Common myeloid progenitor, CD34-positive (primary cell): ENCODE results near the gene UGT1A3.

ENCODE experiments used
- CTCF ChIA-PET: fragments of 350-600 bp; sonication (Branson Sonifier 250); formaldehyde crosslinking; loops from one replicate; lab custom pipeline; 2021; ENCODE audit warnings: antibody characterized with exemption; lab: Charles Lee
- POLR2A ChIA-PET: fragments of 350-600 bp; sonication (Branson Sonifier 250); formaldehyde crosslinking; loops from one replicate; lab custom pipeline; 2021; ENCODE audit warnings: antibody characterized with exemption; lab: Charles Lee
- DNase-seq, 3 donors: peaks; one replicate each; pipeline versions ENCODE4 v3.0.0 to v3.0.0-alpha.2; 2013
- H3K27ac ChIP-seq, 2 experiments: 1 replicate in 1 of 2; 2 replicates in 1 of 2; pipeline ENCODE4 v1.7.0; 2013; ENCODE audit warnings: inconsistent platforms in 2 of 2, low read length in 2 of 2, mild to moderate bottlenecking in 2 of 2, low read depth in 1 of 2, moderate library complexity in 1 of 2; ENCODE audit not compliant: severe bottlenecking in 2 of 2, insufficient read depth in 1 of 2, poor library complexity in 1 of 2
- H3K27me3 ChIP-seq, 5 experiments: replicated peaks in 2 of 5; 1 replicate in 3 of 5; 2 replicates in 2 of 5; pipeline versions ENCODE4 v1.6.1 to v1.7.0; 2013; ENCODE audit warnings: low read length in 4 of 5, mild to moderate bottlenecking in 2 of 5, moderate library complexity in 2 of 5, inconsistent platforms in 1 of 5; ENCODE audit not compliant: insufficient read depth in 5 of 5, control insufficient read depth in 4 of 5
- H3K36me3 ChIP-seq, 4 experiments: 1 replicate in 2 of 4; 2 replicates in 2 of 4; pipeline versions ENCODE4 v1.6.1 to v1.7.0; 2013; ENCODE audit warnings: low read length in 3 of 4, control low read depth in 1 of 4, mild to moderate bottlenecking in 1 of 4; ENCODE audit not compliant: control insufficient read depth in 4 of 4, insufficient read depth in 4 of 4
- H3K4me1 ChIP-seq, 4 experiments: 1 replicate in 3 of 4; 2 replicates in 1 of 4; pipeline versions ENCODE4 v1.6.1 to v1.7.1; 2013; ENCODE audit warnings: low read length in 3 of 4, mild to moderate bottlenecking in 3 of 4, control low read depth in 1 of 4, inconsistent platforms in 1 of 4, moderate library complexity in 1 of 4; ENCODE audit not compliant: control insufficient read depth in 4 of 4, insufficient read depth in 4 of 4; ENCODE audit errors: control extremely low read depth in 1 of 4
- H3K4me3 ChIP-seq, 7 experiments: 1 replicate in 4 of 7; 2 replicates in 3 of 7; pipeline versions ENCODE4 v1.5.1 to v1.7.0; 2013; ENCODE audit warnings: mild to moderate bottlenecking in 7 of 7, low read length in 6 of 7, moderate library complexity in 6 of 7, inconsistent platforms in 2 of 7, low read depth in 2 of 7, control low read depth in 1 of 7; ENCODE audit not compliant: insufficient read depth in 4 of 7, control insufficient read depth in 1 of 7; ENCODE audit errors: extremely low read depth in 1 of 7
- H3K9me3 ChIP-seq, 5 experiments: 1 replicate in 4 of 5; 2 replicates in 1 of 5; pipeline versions ENCODE4 v1.6.1 to v1.7.1; 2013; ENCODE audit warnings: low read length in 4 of 5, mild to moderate bottlenecking in 2 of 5, inconsistent platforms in 1 of 5, low read depth in 1 of 5, moderate library complexity in 1 of 5; ENCODE audit not compliant: control insufficient read depth in 4 of 5, insufficient read depth in 2 of 5; ENCODE audit errors: control extremely low read depth in 1 of 5
- WGBS: methylation state at CpG from one replicate; pipeline ENCODE4 v1.1.5; 2013; ENCODE audit not compliant: insufficient coverage; 5-methylcytosine and 5-hydroxymethylcytosine counted together

Gene UGT1A3

DNA sequence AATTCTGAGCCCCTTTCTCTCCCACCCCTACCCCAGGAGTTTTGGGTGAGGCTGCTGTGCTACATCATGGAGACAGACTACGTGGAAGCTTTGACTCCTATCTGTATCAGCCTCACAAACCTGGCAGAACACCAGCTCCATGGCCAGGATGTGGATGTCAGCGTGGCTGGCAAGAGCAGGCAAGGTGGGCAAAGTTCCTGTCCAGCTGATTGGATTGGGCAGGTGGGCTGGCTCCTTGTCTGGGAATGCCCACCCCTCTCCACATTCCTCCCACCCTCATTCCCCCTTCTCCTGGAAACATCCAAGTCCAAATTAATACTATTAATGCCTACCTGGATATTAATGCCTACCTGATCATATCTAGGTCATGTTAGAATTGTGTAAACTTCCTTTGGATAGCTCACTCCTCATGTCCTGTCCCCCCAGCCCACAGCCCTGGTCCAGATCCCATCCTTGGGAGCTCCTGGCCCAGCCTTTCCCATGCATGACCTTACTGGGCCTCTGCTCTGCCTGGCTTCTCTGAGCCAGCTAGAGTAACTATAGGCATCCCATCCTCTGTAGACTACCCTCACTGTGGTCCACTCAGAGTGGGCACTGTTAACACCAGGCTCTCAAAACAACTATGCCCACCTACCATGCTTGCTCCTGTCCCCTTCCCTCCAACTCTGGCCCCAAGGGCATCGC is 73.4 kb downstream of the UGT1A3 start:
- Histone ChIP-seq H3K27ac (no peak overlapping the region), H3K27me3 (peaks cover 0 to 6% (median 3%) of the 10 kb centered on the region in 5 experiments), H3K9me3 (no peaks in the 10 kb centered on the region), H3K4me3 (no peak overlapping the region), H3K36me3 (no peaks in the 10 kb centered on the region), H3K4me1 (no peaks in the 10 kb centered on the region)
- POLR2A ChIA-PET, result no interaction called here
- DNase-seq, result no peak
- CTCF ChIA-PET, result interaction anchor here (0.6 kb wide), 1 partner anchor 938 kb away, joined by 3 read pairs; no protein-coding TSS in a partner anchor
- 75% methylated on average over 1 of the region's 3 CpGs for WGBS

- no peak for DNase-seq
- H3K4me1 ChIP-seq, result no peaks in the 10 kb centered on the region
- no peak overlapping the region for H3K4me3 ChIP-seq
- H3K9me3 ChIP-seq, result no peaks in the 10 kb centered on the region
- ChIA-PET CTCF (no interaction called here), POLR2A (no interaction called here)
- peaks cover 0 to 6% (median 3%) of the 10 kb centered on the region in 5 experiments for H3K27me3 ChIP-seq
- H3K27ac ChIP-seq, result no peak overlapping the region
- H3K36me3 ChIP-seq, result no peaks in the 10 kb centered on the region
- 89% methylated on average over 2 of the region's 2 CpGs for WGBS
Observed at GRCh38 chr2:233803292-233803911, 74.6 kb downstream of the UGT1A3 start.

- Histone ChIP-seq H3K4me1 (no peaks in the 10 kb centered on the region), H3K36me3 (no peaks in the 10 kb centered on the region), H3K9me3 (no peaks in the 10 kb centered on the region), H3K4me3 (no peak overlapping the region), H3K27me3 (peaks cover 0 to 6% (median 3%) of the 10 kb centered on the region in 5 experiments), H3K27ac (no peak overlapping the region)
- CTCF ChIA-PET, result interaction anchor here (0.9 kb wide), 1 partner anchor 9 kb away, joined by 4 read pairs; no protein-coding TSS in a partner anchor
- POLR2A ChIA-PET, result no interaction called here
- no peak for DNase-seq
- 60% methylated on average over 3 of the region's 8 CpGs for WGBS
Observed at GRCh38 chr2:233803994-233804393, 75.2 kb downstream of the UGT1A3 start.

- no peaks in the 10 kb centered on the region for H3K9me3 ChIP-seq
- no peak for DNase-seq
- no peaks in the 10 kb centered on the region for H3K36me3 ChIP-seq
- ChIA-PET POLR2A (no interaction called here), CTCF (no interaction called here)
- H3K4me3 ChIP-seq, result no peak overlapping the region
- H3K4me1 ChIP-seq, result no peaks in the 10 kb centered on the region
- WGBS, result 89% methylated on average over 11 of the region's 12 CpGs
- no peak overlapping the region for H3K27ac ChIP-seq
- H3K27me3 ChIP-seq, result peaks cover 0 to 7% (median 4%) of the 10 kb centered on the region in 5 experiments
Observed at GRCh38 chr2:233807215-233807865, 78.5 kb downstream of the UGT1A3 start.

DNA sequence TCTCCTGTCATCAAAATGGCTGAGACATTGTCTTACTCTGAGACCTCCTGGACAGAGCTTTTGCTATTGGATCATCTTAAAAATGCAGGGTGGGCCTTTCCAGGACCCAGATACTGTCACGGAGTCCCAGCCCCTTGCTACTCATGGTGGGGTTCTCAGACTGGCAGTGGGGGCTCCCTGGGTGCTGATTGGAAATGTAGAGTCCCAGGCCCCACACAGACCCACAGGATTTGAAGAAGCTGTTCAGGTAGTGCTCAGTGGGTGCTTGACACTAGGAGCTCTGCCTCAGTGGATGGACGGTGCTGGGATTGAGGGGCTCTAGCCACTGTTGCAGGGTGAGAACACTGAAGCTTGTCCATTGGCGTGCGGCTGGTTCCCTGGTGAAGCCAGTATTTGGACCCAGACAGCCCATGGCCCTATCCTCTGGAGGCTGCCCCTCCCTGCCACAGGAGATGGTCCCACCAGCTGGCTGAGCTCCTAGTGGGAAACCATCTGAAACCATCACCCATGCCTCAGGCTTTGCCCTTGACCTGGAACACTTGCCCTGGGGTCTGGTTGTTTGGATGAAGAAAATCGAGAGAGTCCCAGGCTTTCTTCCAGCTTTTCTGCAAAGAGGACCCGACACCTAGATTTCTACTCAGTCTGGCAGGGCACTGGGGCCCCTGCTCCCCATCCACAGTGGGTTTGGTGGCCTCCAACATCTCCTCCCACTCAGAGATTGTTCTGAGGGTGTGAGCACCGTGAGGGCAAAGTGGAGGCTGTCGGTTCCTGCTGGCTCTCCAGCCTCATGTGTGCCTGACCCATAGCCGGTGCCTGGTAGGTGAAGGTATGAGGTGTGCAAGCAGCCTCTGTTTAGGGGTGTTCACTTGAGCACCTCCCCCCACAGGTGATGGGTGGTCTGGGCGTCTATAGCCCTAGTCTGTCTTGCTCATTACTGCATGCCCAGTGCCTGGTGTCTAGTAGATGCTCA is 79.4 kb downstream of the UGT1A3 start:
- peaks cover 0 to 6% (median 4%) of the 10 kb centered on the region in 5 experiments for H3K27me3 ChIP-seq
- H3K27ac ChIP-seq, result no peak overlapping the region
- WGBS, result 81% methylated on average over 8 of the region's 10 CpGs
- ChIA-PET POLR2A (interaction anchor here (0.6 kb wide), 1 partner anchor 270 kb away, joined by 3 read pairs; no protein-coding TSS in a partner anchor), CTCF (no interaction called here)
- DNase-seq, result no peak
- no peaks in the 10 kb centered on the region for H3K4me1 ChIP-seq
- H3K9me3 ChIP-seq, result no peaks in the 10 kb centered on the region
- H3K4me3 ChIP-seq, result no peak overlapping the region
- no peaks in the 10 kb centered on the region for H3K36me3 ChIP-seq

DNA sequence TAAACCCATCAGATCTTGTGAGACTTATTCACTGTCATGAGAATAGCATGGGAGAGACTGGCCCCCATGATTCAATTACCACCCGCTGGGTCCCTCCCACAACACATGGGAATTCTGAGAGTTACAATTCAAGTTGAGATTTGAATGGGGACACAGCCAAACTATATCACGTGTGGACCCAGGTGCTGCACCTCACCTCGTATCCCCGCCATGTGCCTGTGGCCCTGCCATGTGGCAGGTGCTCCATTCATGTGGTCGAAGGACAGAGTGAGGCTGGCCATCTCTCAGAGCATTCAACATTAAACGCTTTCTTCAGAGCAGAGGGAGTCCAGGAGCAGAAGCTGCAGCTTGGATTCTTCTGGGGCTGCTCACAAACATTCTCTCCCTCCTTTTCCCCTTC is 81.5 kb downstream of the UGT1A3 start:
- peaks cover 0 to 7% (median 3%) of the 10 kb centered on the region in 5 experiments for H3K27me3 ChIP-seq
- 99% methylated on average over 5 of the region's 6 CpGs for WGBS
- no peaks in the 10 kb centered on the region for H3K36me3 ChIP-seq
- H3K4me1 ChIP-seq, result no peaks in the 10 kb centered on the region
- no peak overlapping the region for H3K4me3 ChIP-seq
- no peaks in the 10 kb centered on the region for H3K9me3 ChIP-seq
- no peak for DNase-seq
- H3K27ac ChIP-seq, result no peak overlapping the region
- ChIA-PET CTCF (no interaction called here), POLR2A (no interaction called here)
